Measurements from ENCODE around the gene ADRM1.

Gene ADRM1

DNA sequence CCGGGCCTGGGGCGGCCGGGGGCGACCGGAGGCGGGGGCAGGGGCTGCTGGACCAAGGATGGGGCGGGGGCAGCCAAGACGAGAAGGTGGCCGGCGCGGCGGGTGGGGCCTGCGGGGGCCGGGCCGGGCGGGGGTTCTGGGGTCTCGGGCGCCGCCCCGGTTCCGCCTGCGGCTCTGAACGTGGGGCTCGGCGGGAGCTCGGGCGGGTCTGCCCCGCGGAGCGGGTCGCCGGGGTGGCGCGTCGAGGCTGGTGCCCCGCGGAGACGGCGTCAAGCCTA is 204 bp downstream of the ADRM1 start:
- H3K4me3 ChIP-seq (ENCODE audit: low read depth, low read length): peak overlapping the region; percentile 88
- TF ChIP-seq, protein P1, sequence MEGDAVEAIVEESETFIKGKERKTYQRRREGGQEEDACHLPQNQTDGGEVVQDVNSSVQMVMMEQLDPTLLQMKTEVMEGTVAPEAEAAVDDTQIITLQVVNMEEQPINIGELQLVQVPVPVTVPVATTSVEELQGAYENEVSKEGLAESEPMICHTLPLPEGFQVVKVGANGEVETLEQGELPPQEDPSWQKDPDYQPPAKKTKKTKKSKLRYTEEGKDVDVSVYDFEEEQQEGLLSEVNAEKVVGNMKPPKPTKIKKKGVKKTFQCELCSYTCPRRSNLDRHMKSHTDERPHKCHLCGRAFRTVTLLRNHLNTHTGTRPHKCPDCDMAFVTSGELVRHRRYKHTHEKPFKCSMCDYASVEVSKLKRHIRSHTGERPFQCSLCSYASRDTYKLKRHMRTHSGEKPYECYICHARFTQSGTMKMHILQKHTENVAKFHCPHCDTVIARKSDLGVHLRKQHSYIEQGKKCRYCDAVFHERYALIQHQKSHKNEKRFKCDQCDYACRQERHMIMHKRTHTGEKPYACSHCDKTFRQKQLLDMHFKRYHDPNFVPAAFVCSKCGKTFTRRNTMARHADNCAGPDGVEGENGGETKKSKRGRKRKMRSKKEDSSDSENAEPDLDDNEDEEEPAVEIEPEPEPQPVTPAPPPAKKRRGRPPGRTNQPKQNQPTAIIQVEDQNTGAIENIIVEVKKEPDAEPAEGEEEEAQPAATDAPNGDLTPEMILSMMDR (IDR thresholded peaks at IDR 0.05; ENCODE audit: low read depth, low read length): no peak

DNA sequence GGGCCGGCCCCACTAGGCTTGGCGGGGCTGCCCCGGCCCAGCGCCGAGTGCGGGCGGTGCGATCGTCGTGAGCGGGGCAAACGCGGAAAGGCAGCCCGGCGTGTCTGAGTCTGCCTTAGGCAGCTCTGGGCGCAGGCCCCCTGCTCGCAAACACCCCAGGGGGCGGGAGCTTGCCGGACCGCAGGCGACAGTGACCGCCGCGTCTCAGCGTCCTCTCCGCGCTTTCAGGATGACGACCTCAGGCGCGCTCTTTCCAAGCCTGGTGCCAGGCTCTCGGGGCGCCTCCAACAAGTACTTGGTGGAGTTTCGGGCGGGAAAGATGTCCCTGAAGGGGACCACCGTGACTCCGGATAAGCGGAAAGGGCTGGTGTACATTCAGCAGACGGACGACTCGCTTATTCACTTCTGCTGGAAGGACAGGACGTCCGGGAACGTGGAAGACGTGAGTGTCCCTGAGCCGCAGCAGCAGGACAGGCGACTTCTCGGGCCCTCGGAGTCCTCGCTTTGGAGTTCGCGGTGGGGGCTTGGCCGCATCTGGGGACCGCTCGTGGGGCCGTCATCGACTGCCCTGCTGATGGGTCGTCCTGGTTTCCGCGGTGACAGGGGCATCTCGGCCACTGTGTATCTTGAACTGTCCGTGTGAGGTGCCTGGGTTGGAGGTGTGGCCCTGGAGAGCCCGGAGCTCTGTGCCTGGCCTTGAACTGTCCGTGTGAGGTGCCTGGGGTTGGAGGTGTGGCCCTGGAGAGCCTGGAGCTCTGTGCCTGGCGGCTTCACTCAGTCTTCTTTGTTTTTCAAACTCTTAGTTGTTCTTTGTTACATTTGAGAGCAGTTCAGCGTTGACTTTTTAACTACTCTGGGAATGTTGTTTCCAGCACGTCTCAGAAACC is 786 bp downstream of the ADRM1 start:
- TF ChIP-seq, protein P1 (IDR thresholded peaks at IDR 0.05; ENCODE audit: low read depth, low read length): no peak
- H3K4me3 ChIP-seq (ENCODE audit: low read depth, low read length): peak overlapping the region; percentile 88

DNA sequence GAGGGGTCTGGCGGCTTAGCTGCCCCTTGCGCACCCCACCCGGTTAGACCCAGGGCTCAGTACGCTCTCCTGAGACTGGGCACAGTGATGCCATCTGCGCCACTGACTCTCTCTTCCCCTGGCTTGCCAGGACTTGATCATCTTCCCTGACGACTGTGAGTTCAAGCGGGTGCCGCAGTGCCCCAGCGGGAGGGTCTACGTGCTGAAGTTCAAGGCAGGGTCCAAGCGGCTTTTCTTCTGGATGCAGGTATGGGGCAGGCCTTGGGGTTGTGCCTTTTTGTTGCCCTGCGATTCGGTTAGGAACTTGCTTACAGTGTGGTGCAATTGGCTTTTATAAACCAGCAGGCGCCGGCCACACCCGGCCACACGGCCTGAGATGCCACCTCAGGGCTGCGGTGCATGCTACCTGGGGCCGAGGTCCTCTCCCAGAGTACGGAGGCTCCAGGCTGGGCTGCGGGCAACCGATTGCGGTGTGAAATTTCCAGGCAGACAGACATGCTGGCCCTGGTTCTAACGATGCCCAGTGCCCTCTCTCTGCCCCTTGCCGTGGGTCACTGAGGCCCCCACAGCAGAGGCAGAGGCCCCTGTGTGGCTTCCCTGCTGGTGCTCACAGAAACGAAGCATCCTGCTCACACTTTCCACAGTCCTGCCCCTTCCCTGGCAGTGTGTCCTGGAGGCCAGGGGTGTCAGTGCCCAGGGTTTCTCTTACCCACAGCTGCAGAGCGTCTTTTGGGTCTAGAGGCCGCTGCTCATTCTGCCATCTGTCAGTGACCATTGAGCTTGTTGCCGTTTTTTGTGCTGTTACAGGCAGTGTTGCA is 1.7 kb downstream of the ADRM1 start:
- TF ChIP-seq, protein P1 (IDR thresholded peaks at IDR 0.05; ENCODE audit: low read depth, low read length): no peak
- H3K4me3 ChIP-seq (ENCODE audit: low read depth, low read length): peak overlapping the region; percentile 88

DNA sequence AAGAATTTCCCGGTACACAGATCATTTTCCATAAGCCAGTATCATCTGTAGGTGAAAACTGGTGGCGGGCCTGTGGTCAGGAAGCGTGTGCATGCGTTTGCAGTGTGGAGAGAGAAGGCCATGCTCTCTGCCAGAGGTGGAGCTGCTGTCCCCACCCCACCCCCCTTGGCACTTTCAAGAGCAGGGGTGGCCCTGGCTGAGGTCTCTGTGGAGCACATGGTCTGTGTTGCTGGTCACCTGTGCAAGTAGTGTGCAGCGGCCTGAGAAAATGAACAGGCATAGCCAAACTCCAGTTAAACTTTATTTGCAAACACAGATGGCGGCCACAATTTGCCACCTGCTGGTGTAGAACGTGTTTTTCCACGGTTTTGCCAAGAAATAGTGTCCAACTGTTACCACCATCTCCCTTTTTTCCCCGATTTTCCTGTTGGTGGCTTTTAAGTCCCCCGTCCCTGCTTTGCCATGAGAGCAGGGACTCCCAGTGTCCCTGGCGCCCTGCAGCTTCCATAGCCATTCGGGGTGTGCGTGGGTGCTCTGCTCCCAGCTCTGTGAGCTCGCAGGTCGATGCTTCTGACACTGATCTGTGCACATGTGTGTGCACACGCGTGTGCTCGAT is 2.5 kb downstream of the ADRM1 start:
- no peak overlapping the region for H3K4me3 ChIP-seq (ENCODE audit: low read depth, low read length)
- TF ChIP-seq, protein P1 (IDR thresholded peaks at IDR 0.05; ENCODE audit: low read depth, low read length): no peak

DNA sequence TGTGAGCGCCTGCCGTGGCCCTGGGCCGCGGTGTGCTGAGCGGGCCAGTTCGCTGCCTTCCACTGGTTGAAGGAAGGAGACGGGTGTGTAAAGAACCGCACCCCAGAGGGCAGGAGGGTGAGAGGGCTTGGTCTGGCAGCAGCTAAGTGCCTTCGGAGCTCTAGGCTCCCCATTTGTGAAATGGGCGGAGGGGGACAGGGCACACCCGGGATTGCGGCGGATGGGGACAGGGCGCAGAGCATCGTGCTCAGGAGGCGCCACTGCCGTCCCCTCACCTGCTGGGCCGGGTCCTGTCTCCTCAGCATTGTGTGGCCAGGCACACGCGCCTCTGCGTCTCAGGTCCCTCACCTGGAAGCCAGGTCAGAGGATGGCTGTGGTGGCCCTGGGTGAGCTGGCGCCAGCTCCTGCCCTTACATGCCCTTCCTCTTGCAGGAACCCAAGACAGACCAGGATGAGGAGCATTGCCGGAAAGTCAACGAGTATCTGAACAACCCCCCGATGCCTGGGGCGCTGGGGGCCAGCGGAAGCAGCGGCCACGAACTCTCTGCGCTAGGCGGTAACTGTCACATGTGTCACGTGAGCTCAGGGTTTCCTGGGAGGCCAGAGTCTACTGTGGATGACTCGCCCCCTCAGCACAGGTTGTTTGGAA is 3.1 kb downstream of the ADRM1 start:
- TF ChIP-seq, protein P1 (IDR thresholded peaks at IDR 0.05; ENCODE audit: low read depth, low read length): no peak
- H3K4me3 ChIP-seq (ENCODE audit: low read depth, low read length): no peak overlapping the region

DNA sequence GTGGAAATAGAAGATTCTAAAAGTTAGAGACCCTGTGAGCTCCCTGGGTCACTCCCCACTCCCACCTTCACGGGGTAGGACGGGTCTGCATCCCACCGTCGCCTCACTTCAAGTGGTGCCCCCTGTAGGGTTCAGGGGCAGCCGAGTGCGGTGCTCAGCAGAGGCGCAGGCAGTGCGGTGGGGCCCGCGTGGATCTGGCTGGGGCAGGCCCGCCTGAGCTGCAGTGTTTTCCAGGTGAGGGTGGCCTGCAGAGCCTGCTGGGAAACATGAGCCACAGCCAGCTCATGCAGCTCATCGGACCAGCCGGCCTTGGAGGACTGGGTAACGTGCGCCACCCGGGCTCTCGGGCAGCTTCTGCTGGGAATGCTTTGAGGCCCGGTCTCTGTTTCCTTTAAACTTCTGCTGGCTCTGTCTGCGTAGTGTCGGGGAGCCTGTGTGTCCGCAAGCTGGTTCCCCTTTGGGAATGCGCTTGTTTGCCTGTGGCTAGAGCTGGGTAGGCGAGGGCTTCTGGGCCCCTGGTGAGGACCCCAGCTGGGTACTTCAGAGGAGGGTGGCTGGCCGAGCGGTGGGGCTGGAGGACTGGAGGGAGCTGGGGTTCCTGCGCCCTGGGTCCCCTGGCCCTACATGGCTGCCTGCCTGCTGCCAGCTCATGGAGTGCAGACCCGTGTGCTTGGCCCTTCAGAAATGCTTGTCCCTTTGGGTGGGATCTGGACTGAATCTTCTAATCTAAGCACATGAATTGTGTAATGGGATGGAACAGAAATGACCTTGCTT is 3.8 kb downstream of the ADRM1 start:
- H3K4me3 ChIP-seq (ENCODE audit: low read depth, low read length): no peak overlapping the region
- TF ChIP-seq, protein P1 (IDR thresholded peaks at IDR 0.05; ENCODE audit: low read depth, low read length): no peak

Data from WI38 (cell line).